ENCODE measurements around the gene RRBP1. TPM values are rescaled to one million over a fixed set of nuclear protein-coding genes. Genes with fewer than 3 reads are reported as not detected.

Gene RRBP1
- polyA plus RNA-seq, 4 donors, result 113 to 136 (median 126) TPM

DNA sequence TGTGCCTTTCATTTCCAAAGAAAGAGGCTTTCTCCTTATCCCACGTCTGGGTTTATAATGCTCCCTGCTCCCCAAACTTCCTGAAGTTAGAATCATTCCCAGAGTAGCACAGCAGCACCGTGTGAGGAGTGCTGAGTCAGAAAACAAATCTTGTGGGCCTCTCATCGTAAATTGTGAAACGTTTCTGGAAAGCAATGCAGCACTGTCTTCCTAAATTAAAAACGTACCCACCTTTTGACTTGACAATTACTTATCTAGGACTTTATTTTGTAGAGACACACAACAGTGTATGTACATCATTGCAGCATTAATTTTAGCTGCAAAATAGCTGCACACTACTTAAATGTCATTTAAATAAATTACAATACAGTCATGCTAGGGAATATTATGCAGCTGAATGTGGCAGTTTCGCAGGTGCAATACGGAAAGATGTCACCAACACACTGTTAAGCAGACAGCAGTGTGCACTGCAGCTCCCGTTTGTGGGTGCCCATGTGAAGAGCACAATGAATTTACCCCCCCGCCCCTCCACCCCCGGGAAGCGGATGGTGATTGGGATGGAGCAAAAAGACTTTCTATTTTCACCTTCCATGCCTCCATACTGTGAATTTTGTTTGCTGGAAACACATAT is 30.8 kb downstream of the RRBP1 start:
- DNase-seq (ENCODE audit: low read depth in 4 of 4, low spot score in 2 of 4), result no peak

DNA sequence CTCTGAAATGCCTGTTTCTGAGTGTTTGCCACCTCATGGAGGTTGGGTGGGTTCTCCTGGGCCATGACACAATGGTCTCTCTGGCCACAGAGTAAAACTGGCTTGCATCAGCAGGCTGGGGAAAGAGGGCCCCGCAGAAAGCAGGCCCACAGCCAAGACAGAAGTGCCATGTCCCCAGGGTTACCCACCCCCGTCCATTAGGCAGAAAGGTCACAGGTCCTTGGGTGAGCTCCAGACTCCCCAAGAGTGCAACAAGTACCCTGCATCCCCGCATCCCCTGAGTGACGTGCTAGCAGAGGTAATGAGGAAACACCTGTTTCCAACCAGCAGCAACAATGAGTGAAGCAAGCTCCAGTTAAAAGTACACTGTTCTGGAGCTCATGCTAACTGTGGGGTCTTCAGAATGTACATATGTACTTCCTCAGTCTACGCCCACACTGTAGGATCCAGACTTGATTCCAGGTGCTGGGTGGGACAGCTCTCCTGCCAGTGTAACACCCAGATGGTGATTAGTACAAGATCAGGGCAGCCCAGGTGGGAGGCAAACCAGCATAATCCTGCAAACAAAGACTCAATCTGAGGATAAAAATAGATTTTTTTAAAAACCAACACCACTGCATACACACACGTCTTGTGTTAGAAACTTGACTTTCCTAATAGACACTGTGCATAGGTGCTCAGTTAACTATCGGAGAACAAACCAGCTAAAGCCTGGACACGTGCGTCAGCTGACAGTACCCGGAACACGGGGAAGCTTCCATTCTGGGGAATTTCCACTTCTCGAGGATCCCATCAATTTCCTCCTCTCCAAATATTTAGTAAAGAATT is 31.5 kb downstream of the RRBP1 start:
- no peak for DNase-seq (ENCODE audit: low read depth in 4 of 4, low spot score in 2 of 4)

DNA sequence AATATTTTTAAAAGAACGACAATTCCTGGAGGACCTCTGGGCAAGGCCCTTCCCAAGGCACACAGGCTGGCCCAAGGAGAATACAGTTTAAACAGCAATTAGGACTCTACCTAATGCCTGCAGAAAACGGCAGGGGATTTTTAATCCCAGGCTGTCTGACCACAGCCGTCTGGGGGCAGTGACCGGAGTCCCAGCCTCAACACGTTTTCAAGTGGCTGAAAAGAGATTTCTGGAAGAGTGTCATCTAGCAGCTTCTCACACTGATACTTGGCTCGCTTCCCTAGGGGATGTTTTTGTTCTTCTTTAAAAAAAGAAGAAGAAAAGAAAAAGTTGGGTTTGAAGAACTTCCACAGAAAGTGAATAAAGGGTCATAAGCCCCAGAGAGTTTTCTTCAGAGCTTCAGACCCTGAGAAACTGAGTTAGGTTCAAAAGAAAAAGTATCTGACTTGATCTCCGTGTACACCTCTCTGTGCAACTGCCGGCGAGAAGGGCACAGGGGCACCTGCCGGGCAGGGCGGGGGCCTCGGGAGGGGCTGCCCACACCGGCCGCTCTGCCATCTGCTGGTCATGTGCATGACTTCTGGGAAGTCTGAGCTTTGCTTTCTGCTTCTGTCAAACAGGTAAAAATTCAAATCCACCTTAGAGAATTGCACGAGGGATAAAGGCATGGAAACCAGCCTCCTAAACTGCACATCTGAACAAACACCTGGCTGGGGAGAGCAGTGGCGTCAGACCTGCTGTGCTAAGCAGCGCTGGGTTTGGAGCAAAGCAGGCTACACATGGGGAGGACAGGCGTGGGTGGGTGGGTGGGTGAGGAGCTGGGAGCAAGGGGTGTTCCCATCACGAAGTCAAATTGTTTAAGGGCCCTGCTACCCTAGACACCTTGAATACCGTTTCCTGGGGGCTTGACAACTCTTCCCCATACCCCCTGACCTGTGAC is 33.0 kb downstream of the RRBP1 start:
- DNase-seq (ENCODE audit: low read depth in 4 of 4, low spot score in 2 of 4), result no peak

DNA sequence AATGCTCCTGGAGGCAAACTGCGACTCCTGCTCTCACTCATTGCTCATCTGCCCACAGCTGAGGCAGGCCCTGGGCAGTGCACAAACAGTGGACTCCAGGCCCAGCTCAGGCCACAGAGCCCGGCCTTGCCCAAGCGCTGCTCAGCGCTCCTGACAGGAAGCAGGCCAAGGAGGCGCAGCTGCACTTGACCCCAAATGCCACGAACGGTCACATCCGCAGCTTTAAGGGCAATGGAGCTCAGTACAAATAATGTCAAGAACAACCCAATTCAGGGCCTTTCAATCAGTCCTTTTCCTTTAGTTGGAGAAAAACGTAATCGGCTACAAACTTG is 33.8 kb downstream of the RRBP1 start:
- DNase-seq (ENCODE audit: low read depth in 4 of 4, low spot score in 2 of 4), result no peak

GRCh38 chr20:17647391-17648314 is 34.4 kb downstream of the RRBP1 start:
- no peak for DNase-seq (ENCODE audit: low read depth in 4 of 4, low spot score in 2 of 4)

GRCh38 chr20:17646961-17647301 is 35.1 kb downstream of the RRBP1 start:
- DNase-seq (ENCODE audit: low read depth in 4 of 4, low spot score in 2 of 4), result no peak

GRCh38 chr20:17646209-17646960 is 35.7 kb downstream of the RRBP1 start:
- no peak for DNase-seq (ENCODE audit: low read depth in 4 of 4, low spot score in 2 of 4)

GRCh38 chr20:17645546-17646208 is 36.4 kb downstream of the RRBP1 start:
- DNase-seq (ENCODE audit: low read depth in 4 of 4, low spot score in 2 of 4), result no peak

GRCh38 chr20:17645010-17645409 is 37.0 kb downstream of the RRBP1 start:
- DNase-seq (ENCODE audit: low read depth in 4 of 4, low spot score in 2 of 4), result no peak

DNA sequence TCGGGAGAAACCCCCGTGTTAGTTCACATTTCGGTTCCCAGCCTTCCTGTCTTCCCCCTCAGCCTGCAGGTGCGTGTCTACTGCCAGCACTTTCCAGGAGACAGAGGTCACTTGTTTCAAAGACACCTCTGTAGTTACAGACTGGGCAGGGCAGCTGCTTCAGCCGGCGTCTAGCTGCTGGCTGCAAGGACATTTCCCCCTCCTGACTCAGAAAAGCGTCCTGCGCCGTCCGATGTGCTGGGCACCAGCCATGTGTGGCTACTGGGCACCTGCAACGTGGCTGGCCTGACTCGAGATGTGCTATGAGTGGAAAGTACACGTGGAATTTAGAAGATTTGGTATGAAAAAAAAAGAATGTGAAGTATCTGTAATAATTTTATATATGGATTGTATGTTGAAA is 37.6 kb downstream of the RRBP1 start:
- no peak for DNase-seq (ENCODE audit: low read depth in 4 of 4, low spot score in 2 of 4)

GRCh38 chr20:17643531-17644188 is 38.4 kb downstream of the RRBP1 start:
- DNase-seq (ENCODE audit: low read depth in 4 of 4, low spot score in 2 of 4), result no peak

DNA sequence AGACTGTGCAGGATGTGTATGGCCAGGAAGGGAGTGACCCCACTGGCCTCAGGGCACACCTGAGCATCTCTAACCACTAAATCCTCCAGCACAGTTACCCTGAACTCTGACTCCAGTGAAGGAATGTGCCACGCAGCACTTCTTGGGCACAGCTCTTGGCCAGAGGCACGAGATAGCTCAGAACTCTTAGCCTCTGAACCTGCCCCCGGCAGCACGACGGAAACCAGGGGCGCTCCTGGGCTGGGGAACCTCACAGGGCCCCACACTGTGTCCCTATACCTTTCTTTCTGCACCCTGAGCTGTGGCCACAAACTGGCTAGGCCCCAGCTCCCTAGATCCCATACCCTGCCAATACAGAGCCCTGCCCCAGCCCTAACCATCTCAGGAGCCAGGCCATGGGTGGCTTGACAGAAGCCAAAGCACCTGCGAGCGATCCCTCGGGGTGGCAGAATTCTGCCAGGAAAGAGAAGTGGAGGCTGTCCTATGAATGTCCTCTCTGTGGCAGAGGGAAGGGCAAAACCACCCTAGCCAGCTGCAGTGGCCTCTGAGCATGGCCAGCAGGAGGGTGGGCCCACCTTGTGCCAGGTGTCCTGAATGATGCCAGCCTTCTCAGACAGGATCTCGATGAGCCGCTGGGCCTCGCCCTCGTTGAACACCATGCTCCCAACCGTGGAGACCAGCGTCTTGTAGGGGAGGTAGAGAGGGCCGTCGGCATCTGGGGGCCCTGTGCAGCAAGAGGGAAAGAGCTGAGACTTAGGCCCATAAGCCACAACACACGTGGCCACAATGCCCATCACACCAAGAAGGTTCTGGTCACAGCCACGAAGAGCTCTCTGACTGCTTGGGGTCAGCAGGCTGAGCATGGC is 39.4 kb downstream of the RRBP1 start:
- DNase-seq (ENCODE audit: low read depth in 4 of 4, low spot score in 2 of 4), result no peak

- no peak for DNase-seq (ENCODE audit: low read depth in 4 of 4, low spot score in 2 of 4)
Measured at GRCh38 chr20:17641993-17642392, 40.0 kb downstream of the RRBP1 start.

- DNase-seq (ENCODE audit: low read depth in 4 of 4, low spot score in 2 of 4), result no peak
Measured at GRCh38 chr20:17641520-17641964, 40.5 kb downstream of the RRBP1 start.

DNA sequence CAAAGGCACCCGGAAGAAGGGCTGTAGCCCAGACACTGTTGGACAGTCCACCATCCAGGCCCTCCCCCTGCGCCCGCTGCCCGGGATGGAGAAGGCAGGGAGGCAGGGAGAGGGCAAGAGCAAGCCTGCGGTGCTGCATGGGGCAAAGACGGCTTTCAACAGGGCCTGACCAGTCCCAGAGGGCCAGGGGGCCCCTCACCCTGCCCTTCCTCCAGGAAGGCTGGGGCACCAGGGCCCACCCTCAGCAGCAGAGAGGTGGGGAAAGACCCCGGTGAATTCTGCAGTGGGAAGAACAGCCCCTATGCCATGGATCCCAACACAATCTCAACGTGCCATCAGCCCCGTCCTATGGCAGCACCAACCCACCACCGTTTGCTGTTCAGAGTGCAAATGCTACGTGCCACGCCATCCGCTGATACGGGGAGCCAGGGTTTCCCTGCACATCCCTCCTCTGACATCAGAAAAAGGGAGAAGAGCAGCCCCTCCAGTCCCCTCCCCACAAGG is 41.1 kb downstream of the RRBP1 start:
- DNase-seq (ENCODE audit: low read depth in 4 of 4, low spot score in 2 of 4), result no peak

- no peak for DNase-seq (ENCODE audit: low read depth in 4 of 4, low spot score in 2 of 4)
Measured at GRCh38 chr20:17640146-17640874, 41.7 kb downstream of the RRBP1 start.

Measured in left renal cortex interstitium (tissue), 4 donors.